ENCODE measurements around the gene FGF8.
A peak's percentile ranks its signal among the peaks of the same experiment; 100 is the strongest.

- TF ChIP-seq CTCF (conservative IDR thresholded peaks at IDR 0.05; ENCODE audit: low read depth, low read length) (no peak), EZH2 (IDR thresholded peaks at IDR 0.05; ENCODE audit: low read length, unreplicated experiment) (peak; percentile 61)
Measured at GRCh38 chr10:101775273-101776160, at the start of gene FGF8.
